Measurements from ENCODE around the gene ODF2. TPM values are rescaled to one million over a fixed set of nuclear protein-coding genes. Genes with fewer than 3 reads are reported as not detected.
A peak's percentile ranks its signal among the peaks of the same experiment; 100 is the strongest.

ODF2 gene
- total RNA-seq, 1 experiment from 2014 or later = 80.6 TPM

DNA sequence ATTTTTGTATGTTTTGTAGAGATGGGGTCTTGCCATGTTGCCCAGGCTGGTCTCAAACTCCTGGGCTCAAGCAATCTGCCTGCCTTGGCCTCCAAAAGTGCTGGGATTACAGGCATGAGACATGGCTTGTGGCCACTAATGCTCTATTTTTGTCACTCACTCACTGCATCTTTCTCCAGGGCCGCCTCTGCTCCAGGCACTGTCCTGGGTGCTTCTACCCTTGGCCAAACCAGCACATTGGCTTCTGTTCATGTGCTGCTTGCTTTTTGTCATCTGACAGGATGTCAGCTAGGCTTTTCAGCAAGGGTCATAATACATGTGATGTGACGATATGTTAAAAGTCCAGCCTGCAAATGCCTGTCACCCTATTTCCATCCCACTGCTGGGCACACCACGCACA is 3.2 kb downstream of the ODF2 start:
- CTCF ChIA-PET = no interaction called here
- intact Hi-C loops (cut with micrococcal nuclease; ENCODE audit: unreplicated experiment) = no loop called here
- Histone ChIP-seq H3K9me3 (ENCODE audit: low read depth, low read length, poor library complexity, severe bottlenecking) (no peaks in the 10 kb centered on the region), H3K27ac (ENCODE audit: low read depth, low read length, poor library complexity, severe bottlenecking) (no peak overlapping the region), H3K4me1 (ENCODE audit: insufficient read depth, low read length, poor library complexity, severe bottlenecking) (peaks cover 7% of the 10 kb centered on the region), H3K4me3 (ENCODE audit: low read depth, low read length, poor library complexity, severe bottlenecking) (no peak overlapping the region), H3K27me3 (replicated peaks; ENCODE audit: insufficient read depth, low read depth, low read length, poor library complexity) (no peaks in the 10 kb centered on the region), H3K36me3 (ENCODE audit: insufficient read depth, low read length, poor library complexity, severe bottlenecking) (peaks cover 45% of the 10 kb centered on the region)
- DNase-seq (ENCODE audit: low spot score) = no peak
- TF ChIP-seq, protein P1, sequence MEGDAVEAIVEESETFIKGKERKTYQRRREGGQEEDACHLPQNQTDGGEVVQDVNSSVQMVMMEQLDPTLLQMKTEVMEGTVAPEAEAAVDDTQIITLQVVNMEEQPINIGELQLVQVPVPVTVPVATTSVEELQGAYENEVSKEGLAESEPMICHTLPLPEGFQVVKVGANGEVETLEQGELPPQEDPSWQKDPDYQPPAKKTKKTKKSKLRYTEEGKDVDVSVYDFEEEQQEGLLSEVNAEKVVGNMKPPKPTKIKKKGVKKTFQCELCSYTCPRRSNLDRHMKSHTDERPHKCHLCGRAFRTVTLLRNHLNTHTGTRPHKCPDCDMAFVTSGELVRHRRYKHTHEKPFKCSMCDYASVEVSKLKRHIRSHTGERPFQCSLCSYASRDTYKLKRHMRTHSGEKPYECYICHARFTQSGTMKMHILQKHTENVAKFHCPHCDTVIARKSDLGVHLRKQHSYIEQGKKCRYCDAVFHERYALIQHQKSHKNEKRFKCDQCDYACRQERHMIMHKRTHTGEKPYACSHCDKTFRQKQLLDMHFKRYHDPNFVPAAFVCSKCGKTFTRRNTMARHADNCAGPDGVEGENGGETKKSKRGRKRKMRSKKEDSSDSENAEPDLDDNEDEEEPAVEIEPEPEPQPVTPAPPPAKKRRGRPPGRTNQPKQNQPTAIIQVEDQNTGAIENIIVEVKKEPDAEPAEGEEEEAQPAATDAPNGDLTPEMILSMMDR (conservative IDR thresholded peaks at IDR 0.05; ENCODE audit: low read depth, low read length) = no peak
- TF ChIP-seq EZH2 (IDR thresholded peaks at IDR 0.05; ENCODE audit: borderline replicate concordance, low read depth, low read length, poor library complexity, severe bottlenecking) = no peak
- BruUV-seq (replicated peaks) = no TSS peak
- POLR2A ChIA-PET (ENCODE audit: low non-redundant PET) = no interaction called here

DNA sequence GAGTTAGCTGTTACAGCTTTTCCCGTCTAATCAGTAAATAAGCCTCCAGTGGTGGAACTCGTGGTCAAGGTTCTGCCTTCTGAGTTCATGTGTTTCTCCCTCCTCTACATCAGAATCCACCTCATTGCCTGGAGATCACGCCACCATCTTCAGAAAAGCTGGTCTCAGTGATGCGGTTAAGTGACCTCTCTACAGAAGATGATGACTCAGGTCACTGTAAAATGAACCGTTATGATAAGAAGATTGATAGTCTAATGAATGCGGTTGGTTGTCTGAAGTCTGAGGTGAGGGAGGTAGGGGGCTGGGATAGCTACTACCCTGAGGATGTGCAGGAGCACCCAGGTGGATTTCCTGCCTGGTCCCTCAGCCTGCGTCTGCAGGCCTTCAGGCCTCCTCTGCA is 13.3 kb downstream of the ODF2 start:
- ChIA-PET POLR2A (ENCODE audit: low non-redundant PET) (no interaction called here), CTCF (no interaction called here)
- BruUV-seq (replicated peaks) = TSS peak; percentile 21
- no peaks in the 10 kb centered on the region for H3K9me3 ChIP-seq (ENCODE audit: low read depth, low read length, poor library complexity, severe bottlenecking)
- no peak overlapping the region for H3K4me3 ChIP-seq (ENCODE audit: low read depth, low read length, poor library complexity, severe bottlenecking)
- H3K4me1 ChIP-seq (ENCODE audit: insufficient read depth, low read length, poor library complexity, severe bottlenecking) = peaks cover 6% of the 10 kb centered on the region
- TF ChIP-seq, protein P1 (conservative IDR thresholded peaks at IDR 0.05; ENCODE audit: low read depth, low read length) = no peak
- no peak for TF ChIP-seq EZH2 (IDR thresholded peaks at IDR 0.05; ENCODE audit: borderline replicate concordance, low read depth, low read length, poor library complexity, severe bottlenecking)
- no peak overlapping the region for H3K27ac ChIP-seq (ENCODE audit: low read depth, low read length, poor library complexity, severe bottlenecking)
- no peaks in the 10 kb centered on the region for H3K27me3 ChIP-seq (replicated peaks; ENCODE audit: insufficient read depth, low read depth, low read length, poor library complexity)
- H3K36me3 ChIP-seq (ENCODE audit: insufficient read depth, low read length, poor library complexity, severe bottlenecking) = peaks cover 45% of the 10 kb centered on the region
- DNase-seq (ENCODE audit: low spot score) = no peak
- intact Hi-C loops (cut with micrococcal nuclease; ENCODE audit: unreplicated experiment) = no loop called here

DNA sequence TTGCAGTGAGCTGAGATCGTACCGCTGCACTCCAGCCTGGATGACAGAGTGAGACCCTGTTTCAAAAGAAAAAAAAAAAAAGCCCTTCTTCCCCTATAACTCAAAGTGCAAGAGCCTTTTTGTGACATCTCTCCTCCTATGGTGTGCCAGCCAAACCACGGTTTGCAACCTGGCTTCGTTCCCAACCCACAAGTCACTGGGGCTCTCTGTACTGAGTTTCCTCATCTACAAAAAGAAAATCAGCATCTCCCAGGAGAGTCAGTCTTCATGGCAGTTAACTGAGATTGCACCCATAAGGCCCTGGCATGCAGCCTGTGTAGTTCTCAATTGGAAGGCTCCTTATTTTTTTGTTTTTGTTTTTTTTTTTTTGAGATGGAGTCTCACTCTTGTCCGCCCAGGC is 14.8 kb downstream of the ODF2 start:
- TF ChIP-seq, protein P1 (conservative IDR thresholded peaks at IDR 0.05; ENCODE audit: low read depth, low read length) = no peak
- no peak for TF ChIP-seq EZH2 (IDR thresholded peaks at IDR 0.05; ENCODE audit: borderline replicate concordance, low read depth, low read length, poor library complexity, severe bottlenecking)
- Histone ChIP-seq H3K36me3 (ENCODE audit: insufficient read depth, low read length, poor library complexity, severe bottlenecking) (peaks cover 43% of the 10 kb centered on the region), H3K4me3 (ENCODE audit: low read depth, low read length, poor library complexity, severe bottlenecking) (no peak overlapping the region), H3K4me1 (ENCODE audit: insufficient read depth, low read length, poor library complexity, severe bottlenecking) (peaks cover 6% of the 10 kb centered on the region), H3K27me3 (replicated peaks; ENCODE audit: insufficient read depth, low read depth, low read length, poor library complexity) (no peaks in the 10 kb centered on the region), H3K27ac (ENCODE audit: low read depth, low read length, poor library complexity, severe bottlenecking) (no peak overlapping the region), H3K9me3 (ENCODE audit: low read depth, low read length, poor library complexity, severe bottlenecking) (no peaks in the 10 kb centered on the region)
- ChIA-PET POLR2A (ENCODE audit: low non-redundant PET) (no interaction called here), CTCF (no interaction called here)
- intact Hi-C loops (cut with micrococcal nuclease; ENCODE audit: unreplicated experiment) = no loop called here
- no TSS peak for BruUV-seq (replicated peaks)
- peak; percentile 60 for DNase-seq (ENCODE audit: low spot score)
